BJ (cell line): ENCODE results near the gene PDGFB. TPM values are rescaled to one million over a fixed set of nuclear protein-coding genes. Genes with fewer than 3 reads are reported as not detected.

Experiments used
- CTCF ChIA-PET: fragments of 350-600 bp; formaldehyde crosslinking; extraction: SDS; loops from one replicate; lab custom pipeline; 2021; ENCODE audit warnings: antibody characterized with exemption, inconsistent platforms; lab: Yijun Ruan, JAX
- POLR2A ChIA-PET: fragments of 300-600 bp; sonication (Branson Sonifier 250); formaldehyde crosslinking; extraction: SDS; loops from one replicate; lab custom pipeline; 2021; ENCODE audit warnings: antibody characterized with exemption; lab: Charles Lee
- DNase-seq: peaks from one replicate; pipeline ENCODE4 v3.0.0-alpha.2; 2011; ENCODE audit warnings: low read depth
- H3K27me3 ChIP-seq: 2 replicates; pipeline ENCODE4 v1.6.0; 2011; ENCODE audit warnings: low read length; ENCODE audit not compliant: control insufficient read depth, insufficient read depth
- H3K36me3 ChIP-seq: 2 replicates; pipeline ENCODE4 v1.5.1; 2011; ENCODE audit warnings: low read length; ENCODE audit not compliant: control insufficient read depth, insufficient read depth
- H3K4me3 ChIP-seq: 2 replicates; pipeline ENCODE4 v1.5.1; 2011; ENCODE audit warnings: low read depth, mild to moderate bottlenecking, control low read depth, low read length
- polyA plus RNA-seq: library from polyadenylated mRNA; depleted of rRNA; stranded (reverse); fragments of >200 nt; gene quantifications from 2 replicates; pipeline ENCODE4 v1.2.3, GENCODE V29; 2011
- TF ChIP-seq, protein P1 (sequence below): IDR thresholded peaks from 2 replicates; pipeline ENCODE4 v1.5.1; 2011; ENCODE audit warnings: low read depth, mild to moderate bottlenecking, control low read depth, inconsistent platforms, low read length, moderate library complexity; ENCODE audit not compliant: insufficient read depth

PDGFB gene
- polyA plus RNA-seq, 1 experiment: 0.13 TPM

DNA sequence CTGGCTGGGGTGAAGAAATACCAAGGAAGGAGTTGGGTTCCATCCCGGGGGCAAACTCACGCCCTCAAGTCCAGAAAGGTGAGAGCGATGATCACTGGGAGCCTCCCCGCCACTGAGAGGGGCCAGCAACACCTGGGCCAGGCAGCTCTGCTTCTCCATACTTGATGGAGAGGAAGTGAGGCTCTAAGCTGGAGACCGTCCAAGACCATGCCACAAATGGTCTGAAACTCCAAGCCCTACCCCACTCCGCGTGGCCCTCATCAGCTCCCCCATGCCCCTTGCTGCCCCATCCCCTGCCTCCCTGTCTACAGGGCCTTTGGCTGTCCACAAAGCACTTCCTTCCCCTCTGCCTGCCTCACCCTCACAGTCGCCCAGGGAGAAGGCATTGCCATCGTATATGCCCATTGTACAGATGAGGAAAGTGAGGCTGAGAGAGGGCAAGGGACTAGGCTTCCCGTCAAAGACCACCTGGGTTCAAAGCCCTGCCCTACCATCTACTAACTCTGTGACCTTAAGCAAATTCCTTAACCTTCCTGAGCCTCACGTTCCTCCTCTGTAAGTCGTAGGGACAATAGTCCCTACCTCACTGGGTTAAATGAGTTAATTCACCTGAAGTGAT, 4.4 kb upstream of the PDGFB start:
- TF ChIP-seq, protein P1, sequence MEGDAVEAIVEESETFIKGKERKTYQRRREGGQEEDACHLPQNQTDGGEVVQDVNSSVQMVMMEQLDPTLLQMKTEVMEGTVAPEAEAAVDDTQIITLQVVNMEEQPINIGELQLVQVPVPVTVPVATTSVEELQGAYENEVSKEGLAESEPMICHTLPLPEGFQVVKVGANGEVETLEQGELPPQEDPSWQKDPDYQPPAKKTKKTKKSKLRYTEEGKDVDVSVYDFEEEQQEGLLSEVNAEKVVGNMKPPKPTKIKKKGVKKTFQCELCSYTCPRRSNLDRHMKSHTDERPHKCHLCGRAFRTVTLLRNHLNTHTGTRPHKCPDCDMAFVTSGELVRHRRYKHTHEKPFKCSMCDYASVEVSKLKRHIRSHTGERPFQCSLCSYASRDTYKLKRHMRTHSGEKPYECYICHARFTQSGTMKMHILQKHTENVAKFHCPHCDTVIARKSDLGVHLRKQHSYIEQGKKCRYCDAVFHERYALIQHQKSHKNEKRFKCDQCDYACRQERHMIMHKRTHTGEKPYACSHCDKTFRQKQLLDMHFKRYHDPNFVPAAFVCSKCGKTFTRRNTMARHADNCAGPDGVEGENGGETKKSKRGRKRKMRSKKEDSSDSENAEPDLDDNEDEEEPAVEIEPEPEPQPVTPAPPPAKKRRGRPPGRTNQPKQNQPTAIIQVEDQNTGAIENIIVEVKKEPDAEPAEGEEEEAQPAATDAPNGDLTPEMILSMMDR: no peak
- Histone ChIP-seq H3K27me3 (peaks cover 11% of the 10 kb centered on the region), H3K36me3 (no peaks in the 10 kb centered on the region), H3K4me3 (no peak overlapping the region)
- CTCF ChIA-PET: interaction anchor here (1.1 kb wide), 1 partner anchor 62 kb away, joined by 3 read pairs; no protein-coding TSS in a partner anchor
- POLR2A ChIA-PET: no interaction called here
- DNase-seq: no peak

DNA sequence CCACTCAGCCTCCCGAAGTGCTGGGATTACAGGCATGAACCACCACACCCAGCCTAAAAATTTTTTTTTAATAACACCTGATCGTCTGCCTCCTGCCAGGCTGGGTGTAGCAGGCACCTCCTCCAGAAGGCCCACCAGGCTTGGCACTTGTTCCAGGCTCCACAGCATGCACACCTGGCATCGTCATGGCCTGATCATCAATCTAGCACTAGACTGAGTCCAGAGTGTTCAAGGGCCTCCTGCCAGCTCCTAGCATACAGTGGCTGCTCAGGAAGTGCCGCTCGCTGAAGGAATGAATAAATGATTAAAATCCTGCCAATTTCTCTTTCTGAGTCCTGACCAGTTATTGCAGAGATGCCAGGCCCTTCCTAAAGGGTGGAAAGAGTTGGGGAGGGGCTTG, 3.5 kb upstream of the PDGFB start:
- DNase-seq: no peak
- TF ChIP-seq, protein P1: no peak
- ChIA-PET POLR2A (no interaction called here), CTCF (interaction anchor here (1.1 kb wide), 1 partner anchor 63 kb away, joined by 3 read pairs; no protein-coding TSS in a partner anchor)
- Histone ChIP-seq H3K4me3 (no peak overlapping the region), H3K36me3 (no peaks in the 10 kb centered on the region), H3K27me3 (peaks cover 17% of the 10 kb centered on the region)

DNA sequence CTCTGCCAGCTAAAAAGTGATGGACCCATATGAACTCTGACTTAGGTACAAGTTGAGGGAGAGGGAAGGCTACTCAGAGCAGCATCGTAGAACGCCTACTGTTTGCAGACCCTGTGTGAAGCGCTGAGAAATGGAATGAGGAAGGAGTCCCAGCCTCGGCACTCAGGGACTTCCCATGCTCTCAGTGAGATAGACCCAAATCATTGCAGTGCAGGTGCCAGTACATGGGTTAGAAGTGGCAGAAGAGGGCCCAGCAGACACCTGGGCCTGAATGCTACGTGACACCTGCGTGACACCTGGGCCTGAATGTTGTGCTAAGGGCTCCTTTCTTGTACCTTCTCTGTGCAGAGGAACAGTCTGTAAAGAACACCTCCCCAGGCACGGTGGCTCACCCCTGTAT, 2.6 kb upstream of the PDGFB start:
- TF ChIP-seq, protein P1: no peak
- ChIA-PET CTCF (no interaction called here), POLR2A (no interaction called here)
- DNase-seq: no peak
- Histone ChIP-seq H3K27me3 (peaks cover 22% of the 10 kb centered on the region), H3K36me3 (no peaks in the 10 kb centered on the region), H3K4me3 (no peak overlapping the region)

DNA sequence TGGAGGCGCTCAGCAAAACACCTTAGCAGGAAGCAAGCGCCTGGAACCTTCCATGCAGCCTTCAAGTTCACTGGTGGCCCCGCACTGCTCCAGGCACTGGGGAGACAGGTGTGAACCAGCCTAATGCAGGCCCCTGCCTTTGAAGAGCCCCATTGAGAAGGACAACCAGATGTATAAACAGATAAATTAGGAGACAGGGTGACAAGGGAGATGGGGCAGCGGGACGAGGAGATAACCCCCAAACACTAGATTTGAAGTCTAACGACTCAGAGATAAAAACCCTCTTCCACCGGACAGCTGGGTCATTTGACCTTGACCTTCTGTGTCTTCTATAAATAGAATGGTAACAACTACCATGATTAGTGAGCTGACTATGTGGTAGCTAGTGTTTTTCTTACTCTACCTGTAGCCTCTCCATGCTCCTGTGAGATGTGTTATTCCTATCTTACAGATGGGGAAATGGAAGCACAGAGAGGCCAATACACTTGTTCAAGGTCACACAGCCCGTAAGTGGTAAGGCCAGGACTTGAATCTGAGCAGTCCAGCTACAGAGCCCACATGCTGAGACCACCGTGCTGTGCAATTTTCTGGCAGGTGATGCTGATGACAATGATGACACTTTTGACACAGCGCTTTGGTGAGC, 2.0 kb upstream of the PDGFB start:
- Histone ChIP-seq H3K27me3 (peaks cover 22% of the 10 kb centered on the region), H3K4me3 (no peak overlapping the region), H3K36me3 (no peaks in the 10 kb centered on the region)
- CTCF ChIA-PET: no interaction called here
- no peak for DNase-seq
- POLR2A ChIA-PET: no interaction called here
- TF ChIP-seq, protein P1: no peak

DNA sequence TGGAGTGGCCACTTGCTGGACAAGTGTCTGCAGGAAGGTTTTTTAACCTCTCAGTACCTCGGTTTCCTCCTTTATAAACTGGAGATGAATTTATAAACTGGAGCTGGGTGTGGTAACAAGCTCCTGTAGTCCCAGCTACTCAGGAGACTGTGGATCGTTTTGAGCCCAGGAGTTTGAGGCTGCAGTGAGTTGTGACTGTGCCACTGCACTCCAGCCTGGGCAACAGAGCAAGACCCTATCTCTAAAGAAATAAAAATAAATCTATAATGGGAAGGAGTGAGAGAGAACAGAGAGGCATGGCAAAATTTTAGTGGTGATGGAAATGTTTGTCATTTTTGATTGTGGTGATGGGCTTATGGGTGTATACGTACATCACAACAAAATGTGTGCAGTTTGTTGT, 1.4 kb upstream of the PDGFB start:
- Histone ChIP-seq H3K36me3 (no peaks in the 10 kb centered on the region), H3K4me3 (no peak overlapping the region), H3K27me3 (peaks cover 26% of the 10 kb centered on the region)
- ChIA-PET POLR2A (no interaction called here), CTCF (interaction anchor here (1.6 kb wide), 1 partner anchor 284 kb away, joined by 4 read pairs; no protein-coding TSS in a partner anchor)
- TF ChIP-seq, protein P1: no peak
- DNase-seq: no peak
